HG02798 (cell line): Measurements from ENCODE around the gene DMD.

Experiments used
- ATAC-seq: cut with Tn5 transposase; IDR thresholded peaks from one replicate; pipeline ENCODE4 v1.9.1; 2021; ENCODE audit warnings: mild to moderate bottlenecking; ENCODE audit not compliant: unreplicated experiment, poor library complexity

DMD gene

DNA sequence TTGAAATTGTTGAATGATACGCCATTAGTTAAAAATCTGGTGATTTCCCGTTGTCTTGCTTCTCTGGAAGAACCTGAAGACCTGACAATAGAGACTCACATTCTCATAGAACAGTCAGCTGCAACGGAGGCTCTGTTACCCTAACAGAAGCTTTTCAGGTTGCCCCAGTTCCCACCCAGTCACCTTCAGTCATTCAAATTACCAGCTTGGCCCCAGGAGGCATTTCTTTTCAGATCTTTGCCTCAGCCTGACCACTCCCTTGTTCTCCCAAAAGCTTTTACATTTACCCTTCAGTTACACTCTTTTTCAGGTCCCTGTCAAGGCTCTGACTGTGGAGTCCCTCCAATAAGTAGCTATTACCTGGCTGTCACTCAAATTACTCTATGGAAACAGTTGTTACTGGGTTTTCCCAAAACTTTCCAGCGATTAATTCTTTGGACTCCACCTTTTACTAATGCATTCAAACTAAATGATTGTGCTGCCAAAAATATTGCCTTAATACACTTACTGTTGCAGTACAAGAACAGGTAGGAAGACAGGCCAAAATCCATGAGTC lies 1977.3 kb downstream of the DMD start:
- ATAC-seq = peak; percentile 33

DNA sequence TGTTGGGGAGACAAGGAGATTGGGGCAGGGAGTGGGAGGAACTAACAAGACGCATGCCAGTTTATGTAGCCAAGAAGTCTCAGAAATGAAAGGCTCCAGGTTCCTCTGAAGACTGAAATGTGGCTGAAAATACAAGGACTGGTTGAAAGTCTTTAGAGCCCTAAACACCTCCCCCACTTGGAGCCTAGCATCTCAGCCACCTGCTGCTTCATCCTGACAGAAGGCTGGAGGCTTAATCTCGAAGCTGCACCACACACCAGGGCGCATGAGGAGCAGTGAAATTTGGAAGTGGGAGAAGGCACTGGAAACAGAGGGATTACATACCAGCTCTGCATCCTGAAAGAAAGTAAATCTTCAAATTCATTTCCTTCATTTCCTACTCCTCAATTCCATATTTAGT lies 1978.8 kb downstream of the DMD start:
- ATAC-seq = no peak

DNA sequence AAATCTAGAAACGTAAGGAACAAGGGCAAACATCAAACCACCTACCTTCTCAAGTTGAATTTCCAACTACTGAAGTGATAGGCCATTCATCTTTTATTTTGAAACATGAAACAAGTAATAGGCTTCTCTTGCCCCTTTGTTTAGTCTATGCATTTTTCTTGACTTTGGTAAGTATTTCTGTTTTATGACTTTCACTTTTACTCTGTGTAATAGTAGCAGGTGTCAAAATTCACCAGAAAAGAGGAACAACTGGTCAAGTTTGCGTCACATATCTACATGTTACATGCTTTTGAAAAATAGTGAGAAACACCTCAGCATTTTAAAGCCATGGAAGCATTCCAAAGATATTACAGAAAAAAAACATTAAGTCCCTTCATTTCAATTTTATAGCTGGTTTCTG lies 1982.4 kb downstream of the DMD start:
- peak; percentile 87 for ATAC-seq

DNA sequence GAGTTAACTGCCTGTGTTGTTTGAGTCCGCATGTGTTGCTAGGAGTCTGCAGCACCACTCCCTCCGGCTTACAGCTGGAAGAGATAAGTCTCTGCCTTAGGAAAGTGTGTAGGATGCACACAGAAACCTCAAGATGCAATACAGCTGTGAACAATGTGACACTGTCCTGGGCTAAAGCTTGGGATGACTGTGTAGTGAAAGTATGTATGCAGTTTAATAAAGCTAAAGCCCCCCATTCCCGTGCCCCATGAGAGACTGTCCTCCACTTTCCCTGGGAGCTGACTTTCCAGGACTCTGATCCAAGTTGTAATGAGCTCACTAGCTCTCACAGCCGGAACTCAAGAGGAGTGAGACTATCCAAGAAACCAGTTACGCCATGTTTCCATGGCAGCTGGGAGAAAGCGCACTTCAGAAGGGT lies 1982.9 kb downstream of the DMD start:
- peak; percentile 10 for ATAC-seq

DNA sequence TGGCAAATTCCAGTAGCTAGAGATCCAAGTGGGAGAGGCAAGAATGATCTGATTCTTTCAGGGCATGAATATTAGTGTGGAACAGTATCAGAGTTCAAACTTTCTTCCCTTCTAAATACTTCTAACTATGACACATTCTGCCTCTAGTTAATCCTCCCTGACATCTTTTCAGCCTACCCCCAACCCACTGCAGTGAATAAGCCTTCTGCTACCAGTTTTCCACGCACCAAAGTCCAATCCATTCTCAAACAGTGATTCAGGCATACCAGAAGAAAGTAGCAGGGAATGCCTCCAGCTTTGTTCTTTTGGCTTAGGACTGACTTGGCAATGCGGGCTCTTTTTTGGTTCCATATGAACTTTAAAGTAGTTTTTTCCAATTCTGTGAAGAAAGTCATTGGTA lies 1984.1 kb downstream of the DMD start:
- no peak for ATAC-seq

DNA sequence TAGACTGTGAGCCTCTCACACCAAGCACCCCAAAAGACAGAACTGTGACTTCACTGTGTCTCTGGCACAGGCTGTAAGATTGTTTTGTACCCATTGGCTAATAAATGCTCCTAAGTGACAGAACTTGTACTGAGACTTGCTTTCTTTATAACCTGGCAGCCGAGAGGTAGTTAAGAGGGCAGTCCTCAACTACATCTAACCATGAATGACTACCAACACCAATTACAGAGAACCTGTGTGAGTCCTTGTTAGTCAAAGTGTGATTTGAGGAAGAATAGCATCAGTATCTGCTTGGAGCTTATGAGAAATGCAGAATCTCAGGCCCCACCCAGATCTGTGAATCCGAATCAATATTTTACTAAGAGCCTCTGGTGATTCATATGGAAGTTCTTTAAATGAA lies 1985.5 kb downstream of the DMD start:
- no peak for ATAC-seq

DNA sequence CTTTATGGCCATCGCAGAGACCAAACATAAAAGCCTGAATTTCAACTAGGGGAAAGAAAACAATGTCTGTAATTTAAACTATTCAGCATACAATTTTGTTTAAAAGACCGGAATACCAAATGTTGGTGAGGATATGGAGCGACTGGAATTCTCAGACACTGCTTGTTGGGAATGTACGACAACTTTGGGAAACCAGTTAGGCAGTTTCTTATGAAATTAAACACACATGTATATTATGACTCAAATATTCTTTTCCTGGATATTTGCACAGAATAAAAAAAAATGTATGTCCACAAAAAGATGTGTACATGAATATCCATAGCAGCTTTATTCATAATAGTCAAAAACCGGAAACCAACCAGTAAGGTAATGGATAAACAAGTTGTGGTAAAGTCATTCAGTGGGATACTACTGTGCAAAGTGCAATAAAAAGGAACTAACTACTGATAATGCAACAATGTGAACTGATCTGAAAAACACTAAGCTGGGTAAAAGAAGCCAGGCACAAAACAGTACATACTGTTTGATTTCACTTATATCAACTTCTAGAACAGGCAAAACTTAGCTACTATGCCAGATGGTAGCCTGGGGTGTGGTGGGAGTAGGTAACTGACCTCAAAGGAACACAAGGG lies 1986.9 kb downstream of the DMD start:
- no peak for ATAC-seq

DNA sequence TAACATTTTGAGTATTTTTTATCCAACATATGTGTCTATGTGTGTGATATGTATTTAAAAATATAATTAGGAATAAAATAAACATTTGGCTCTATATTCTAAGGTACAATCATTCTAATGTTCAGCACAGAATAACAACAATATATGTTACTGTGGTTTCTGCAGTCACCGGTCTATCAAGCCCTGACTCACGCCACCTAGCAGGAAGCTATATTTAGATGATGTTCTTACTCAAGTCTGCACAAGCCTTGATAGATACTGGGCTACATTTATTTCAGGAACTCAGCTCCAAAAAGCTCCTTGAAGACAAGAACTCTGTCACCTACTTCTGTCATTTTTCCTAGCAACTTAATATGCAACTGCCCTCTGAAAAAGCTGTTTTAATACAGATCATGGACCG lies 1987.5 kb downstream of the DMD start:
- ATAC-seq = peak; percentile 84

DNA sequence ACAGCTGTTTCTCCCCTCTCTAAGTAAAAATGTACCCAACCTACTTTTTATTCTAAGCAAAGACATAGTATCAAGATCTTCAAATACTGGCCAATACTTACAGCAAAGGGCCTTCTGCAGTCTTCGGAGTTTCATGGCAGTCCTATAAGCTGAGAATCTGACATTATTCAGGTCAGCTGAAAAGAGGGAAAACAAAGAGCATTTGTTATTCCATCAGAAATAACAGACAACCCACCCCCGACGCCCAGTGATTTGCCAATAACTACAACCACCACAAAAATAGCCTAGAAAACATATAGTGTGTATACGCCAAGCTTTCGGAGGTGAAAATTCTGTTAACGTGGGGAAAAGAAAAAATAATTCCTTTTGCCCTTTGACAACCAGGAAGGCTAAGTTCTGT lies 1988.4 kb downstream of the DMD start:
- no peak for ATAC-seq

DNA sequence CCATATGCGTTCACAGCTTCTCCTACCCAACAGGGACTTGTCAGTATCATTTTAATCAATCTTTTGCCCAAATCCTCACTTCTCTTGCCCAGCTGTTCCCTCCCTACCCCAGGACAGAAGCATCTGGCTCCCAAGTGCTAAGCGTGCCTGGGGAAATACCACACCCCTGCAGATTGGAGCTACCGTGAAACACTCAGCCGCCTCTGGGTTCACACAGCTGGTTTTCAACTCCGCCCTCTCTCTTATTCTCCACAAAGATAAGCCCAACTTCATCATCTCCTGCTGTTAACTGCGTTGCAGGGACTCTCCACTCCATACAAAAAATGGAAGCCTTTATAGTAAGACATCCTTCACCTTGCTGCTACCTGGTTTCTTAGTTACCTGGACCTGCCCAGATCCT lies 1992.2 kb downstream of the DMD start:
- no peak for ATAC-seq

DNA sequence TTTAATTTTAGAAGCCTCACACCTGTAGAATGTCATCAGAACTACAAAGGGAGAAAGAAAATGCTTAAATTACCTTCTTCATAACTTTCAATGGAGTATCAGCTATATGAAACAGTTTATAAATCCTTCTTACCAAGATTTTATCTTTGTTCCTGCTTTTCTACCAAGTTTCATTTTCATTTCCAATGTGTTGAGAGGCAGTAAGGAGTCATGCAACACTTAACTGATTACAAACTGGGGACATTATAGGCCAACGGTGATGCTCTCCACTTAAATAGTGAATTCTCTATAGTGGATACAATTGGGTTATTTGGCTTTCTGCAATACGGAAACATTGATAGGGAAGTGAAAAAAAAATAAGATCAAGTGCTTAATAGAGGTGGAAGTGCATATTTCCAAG lies 1994.3 kb downstream of the DMD start:
- ATAC-seq = no peak

DNA sequence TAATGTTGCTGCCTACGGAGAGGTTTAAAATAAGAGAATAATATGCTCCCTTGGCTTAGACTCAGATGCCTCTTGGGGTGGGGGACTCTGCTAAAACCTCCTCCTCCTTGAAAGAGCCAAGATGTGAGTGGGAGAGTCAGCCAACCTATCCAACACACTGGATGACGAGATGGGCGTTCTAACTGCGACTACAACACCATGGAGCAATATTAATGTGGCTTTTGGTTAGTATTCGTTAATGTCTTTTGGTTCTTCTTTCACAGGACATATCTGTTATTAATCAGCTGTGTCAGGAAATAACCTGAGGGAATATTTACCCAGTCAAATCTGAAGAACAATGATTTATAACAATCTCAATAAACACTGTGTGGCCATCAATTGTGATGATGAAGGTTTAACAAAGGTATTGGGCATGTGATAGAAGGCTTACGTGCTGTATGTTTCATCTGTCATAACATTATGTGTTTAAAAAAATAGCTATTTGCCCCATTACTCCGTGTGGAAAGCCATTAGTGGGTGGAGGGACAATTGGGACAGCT lies 1996.0 kb downstream of the DMD start:
- no peak for ATAC-seq

DNA sequence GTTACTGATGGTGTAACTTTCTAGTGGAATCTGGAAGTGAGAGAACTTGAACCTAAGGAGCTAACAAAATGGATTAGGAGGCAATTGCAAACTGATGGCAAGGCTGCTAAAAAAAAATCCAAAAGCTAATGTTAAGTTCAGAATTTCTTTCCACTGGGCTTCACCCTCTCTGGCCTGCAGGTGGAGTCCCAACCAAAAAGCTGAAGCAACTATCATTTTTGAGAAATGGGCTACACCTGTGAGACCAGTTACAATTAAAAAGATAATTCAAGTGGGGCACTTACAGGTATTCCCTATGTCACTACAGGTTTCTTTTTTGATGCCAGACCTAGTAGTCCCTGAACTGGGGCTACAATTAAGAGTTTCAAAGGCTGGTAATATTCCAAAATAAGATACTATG lies 1997.4 kb downstream of the DMD start:
- no peak for ATAC-seq

DNA sequence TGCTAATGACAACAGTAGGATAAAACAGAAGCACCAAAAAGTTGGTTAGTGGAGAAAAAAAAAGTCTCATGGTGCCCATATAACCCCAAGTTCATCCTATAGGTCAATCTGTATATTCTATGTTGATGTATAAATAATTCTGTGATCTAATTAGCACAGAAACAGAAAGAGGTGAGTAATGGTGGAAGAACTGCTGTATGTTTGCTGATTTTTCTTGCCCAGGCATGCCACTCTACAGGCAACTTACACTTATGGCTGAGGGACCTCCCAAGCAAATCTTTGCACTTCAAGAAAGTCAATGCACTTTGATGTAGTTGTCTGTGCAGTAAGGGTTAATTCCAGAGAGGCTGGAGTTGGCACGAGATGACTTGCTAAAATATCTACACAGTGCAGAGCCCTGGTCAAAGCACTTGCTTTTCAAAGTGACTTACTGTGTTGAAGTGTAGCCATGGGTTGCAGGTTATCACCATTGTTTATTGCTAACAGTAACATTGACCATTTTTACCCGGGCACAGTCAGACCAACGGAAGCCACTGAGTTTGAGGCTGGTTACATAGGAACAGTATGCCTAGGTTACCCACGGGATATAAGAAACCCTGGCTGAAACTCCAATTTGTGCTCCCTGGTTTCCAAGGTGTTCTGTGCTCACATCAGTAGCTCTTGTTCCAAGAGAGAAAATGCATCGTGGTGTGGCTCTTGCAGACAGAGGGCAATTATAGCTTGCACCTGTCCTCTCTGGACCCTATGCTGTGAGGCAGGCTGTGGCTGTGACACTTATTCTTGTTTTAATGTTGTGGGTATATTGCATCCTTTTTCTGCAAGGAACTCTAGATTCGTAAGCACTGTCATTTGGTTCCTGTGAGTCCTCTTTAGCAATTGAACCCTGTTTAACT lies 1998.2 kb downstream of the DMD start:
- ATAC-seq = no peak

DNA sequence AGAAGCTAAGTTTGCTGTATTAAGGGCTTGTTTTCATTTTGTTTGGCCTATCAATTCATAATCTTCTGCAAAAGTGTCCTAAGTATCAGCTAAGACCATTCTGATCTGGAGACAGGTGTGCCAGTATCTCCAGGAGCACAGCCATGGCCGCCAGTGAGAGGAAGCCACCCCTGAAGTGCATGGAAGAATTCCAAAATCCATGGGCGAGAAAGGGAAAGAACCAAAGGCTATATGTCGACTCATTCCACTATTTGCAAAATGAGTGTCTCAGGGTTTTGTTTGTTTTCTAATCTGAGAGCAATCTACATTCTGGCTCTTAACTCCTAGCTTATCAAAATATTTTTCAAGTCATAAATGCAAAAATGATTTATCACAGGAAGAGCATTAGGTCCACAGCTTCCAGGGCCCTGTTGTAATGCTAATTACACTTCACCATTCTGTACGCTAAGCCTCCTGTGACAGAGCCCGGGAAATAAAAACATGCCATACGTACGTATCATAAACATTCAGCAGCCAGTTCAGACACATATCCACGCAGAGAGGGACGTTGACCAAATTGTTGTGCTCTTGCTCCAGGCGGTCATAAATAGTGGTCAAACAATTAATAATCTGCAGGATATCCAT lies 2002.2 kb downstream of the DMD start:
- no peak for ATAC-seq

DNA sequence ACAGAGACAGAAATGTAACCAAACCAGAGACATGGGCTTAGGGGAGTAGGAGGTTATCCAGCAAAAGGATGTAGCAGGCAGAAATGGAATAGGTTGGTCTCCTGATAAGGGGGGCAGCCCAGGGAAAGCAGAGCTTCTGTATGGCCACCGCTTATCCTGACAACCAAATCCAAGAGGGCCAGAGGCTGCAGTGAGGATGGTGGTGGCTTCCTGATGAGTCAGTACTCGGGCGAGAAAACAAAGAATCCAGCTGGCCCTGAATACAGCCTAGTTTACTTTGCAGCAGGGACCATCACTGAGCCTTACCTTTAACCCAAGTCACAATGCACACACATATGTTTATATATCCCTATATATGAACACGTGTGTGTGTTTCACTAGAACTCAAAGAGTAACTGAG lies 2009.8 kb downstream of the DMD start:
- no peak for ATAC-seq

DNA sequence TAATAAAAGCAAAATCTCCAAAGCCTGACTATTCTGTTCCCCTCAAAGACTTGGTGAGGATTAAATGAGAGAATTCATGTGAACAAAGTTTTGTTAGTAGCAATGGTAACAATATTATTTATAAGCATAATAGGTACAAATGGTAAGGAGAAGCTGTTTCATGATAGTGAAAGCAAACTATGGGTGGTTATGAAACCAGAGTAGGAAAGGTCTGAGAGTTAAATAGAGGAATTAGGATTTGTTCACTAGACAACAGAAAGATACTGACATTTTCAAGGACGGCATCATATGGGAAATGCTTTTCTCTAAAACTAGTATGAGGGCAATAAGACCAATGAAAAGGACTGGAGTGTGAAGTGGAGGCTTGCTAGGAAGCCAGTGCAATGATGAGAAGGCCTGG lies 2010.9 kb downstream of the DMD start:
- ATAC-seq = no peak

DNA sequence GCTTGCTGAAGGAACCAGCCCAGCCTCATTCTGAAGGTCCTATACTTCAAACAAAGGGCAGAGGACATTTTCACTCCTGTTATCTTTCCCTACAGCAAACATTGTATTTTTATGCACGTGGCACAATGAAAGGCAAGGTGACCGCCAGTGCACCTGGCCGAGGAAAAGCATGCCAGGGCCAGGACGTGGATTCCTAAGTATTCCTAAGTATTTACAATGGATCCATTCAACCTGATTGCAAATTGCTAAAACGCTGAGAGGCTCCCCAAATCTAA lies 2011.6 kb downstream of the DMD start:
- ATAC-seq = no peak

DNA sequence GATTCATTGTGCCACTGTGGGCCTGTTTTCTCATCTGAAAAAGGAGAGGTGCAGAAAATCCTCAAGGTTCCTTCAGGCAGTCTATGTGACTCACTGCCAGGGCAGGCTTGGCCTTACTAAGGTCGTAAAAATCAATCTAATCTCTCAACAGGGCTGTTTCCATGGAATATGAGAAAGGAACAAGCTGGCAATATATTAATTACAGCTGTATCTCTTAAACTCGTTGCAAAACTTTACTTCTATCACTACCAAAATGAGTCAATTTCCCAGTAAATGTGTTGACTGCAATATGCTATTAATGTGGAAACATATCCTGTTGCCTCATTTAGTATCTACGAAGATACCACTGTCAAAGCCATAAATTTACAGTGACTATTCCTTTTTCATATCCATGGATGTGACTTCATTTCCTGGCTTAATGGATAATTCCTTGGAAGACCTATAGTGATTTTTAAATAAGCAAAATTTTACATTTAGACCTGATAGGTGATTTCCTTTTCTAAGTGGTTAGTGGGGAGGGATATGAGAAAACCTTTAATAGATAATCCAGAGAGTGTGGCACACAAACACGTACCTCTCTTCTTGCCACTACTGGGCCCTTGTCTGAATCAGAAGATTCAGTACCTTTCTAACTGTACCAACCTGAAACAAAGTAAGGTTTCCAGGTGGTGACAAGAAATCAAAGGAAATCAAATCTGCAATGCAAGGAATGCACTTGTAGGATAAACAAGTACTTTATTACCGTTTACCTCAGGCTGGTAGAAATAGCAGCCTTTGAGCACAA lies 2012.1 kb downstream of the DMD start:
- ATAC-seq = no peak

DNA sequence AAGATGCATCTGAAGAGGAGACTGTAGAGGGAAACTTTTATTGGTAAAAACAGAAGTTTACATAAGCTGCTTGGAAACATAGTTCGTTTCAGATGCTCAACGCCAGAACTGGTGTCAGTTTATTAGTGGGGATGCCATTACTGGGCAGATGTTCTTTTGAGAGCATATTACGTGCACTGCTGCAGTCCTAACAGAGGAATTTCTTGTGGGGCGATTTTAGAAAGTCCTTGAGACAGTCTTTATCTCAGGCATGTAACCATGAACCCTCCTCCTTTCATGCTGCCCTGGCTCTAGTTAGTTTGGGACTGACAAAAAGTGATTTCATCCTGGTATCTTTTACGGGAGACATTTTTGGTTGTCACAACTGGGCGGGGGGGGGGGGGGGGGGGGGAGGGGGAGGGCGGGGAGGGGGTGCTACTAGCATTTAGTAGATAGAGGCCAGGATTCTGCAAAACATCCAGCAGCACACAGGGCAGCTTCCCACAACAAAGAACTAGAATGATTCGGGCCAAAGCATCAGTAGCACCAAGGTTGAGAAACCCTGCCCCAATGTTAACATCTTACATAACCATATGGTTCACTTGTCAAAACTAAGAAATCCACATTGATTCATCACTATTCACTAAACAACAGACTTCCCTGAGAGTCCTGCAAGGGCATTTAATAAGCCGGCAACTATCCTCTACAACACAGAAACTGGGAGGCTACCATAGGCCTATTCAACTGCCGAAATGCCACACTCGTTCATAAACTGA lies 2021.0 kb downstream of the DMD start:
- no peak for ATAC-seq
